Neural progenitor cell (in vitro differentiated cells): Measurements from ENCODE around the gene C4orf50. TPM values are rescaled to one million over a fixed set of nuclear protein-coding genes. Genes with fewer than 3 reads are reported as not detected.

Source experiments
- DNase-seq: peaks from one replicate; pipeline ENCODE4 v3.0.0-alpha.2; 2016; ENCODE audit warnings: low spot score
- H2AFZ ChIP-seq: fragments of 200-600 bp; sonication (generic); replicated peaks from 2 replicates; pipeline ENCODE4 v1.6.1; 2016; ENCODE audit warnings: antibody characterized with exemption
- H3F3A ChIP-seq: fragments of 200-600 bp; sonication (generic); 2 replicates; pipeline ENCODE4 v1.6.1; 2016; ENCODE audit warnings: antibody characterized with exemption, low read depth
- H3K27ac ChIP-seq: fragments of 200-600 bp; sonication (generic); 2 replicates; pipeline ENCODE4 v1.5.1; 2016; ENCODE audit warnings: mild to moderate bottlenecking
- H3K27me3 ChIP-seq: fragments of 200-600 bp; sonication (generic); 2 replicates; pipeline ENCODE4 v1.6.1; 2016; ENCODE audit warnings: mild to moderate bottlenecking, moderate library complexity
- H3K36me3 ChIP-seq: fragments of 200-600 bp; sonication (generic); 2 replicates; pipeline ENCODE4 v1.5.1; 2016
- H3K4me1 ChIP-seq: fragments of 200-600 bp; sonication (generic); 2 replicates; pipeline ENCODE4 v1.6.1; 2016; ENCODE audit warnings: mixed run types
- H3K4me2 ChIP-seq: fragments of 200-600 bp; sonication (generic); 2 replicates; pipeline ENCODE4 v1.6.1; 2016
- H3K4me3 ChIP-seq: fragments of 200-600 bp; sonication (generic); 2 replicates; pipeline ENCODE4 v1.5.1; 2016
- H3K79me2 ChIP-seq: fragments of 200-600 bp; sonication (generic); 2 replicates; pipeline ENCODE4 v1.6.1; 2016; ENCODE audit warnings: low read depth
- H3K9ac ChIP-seq: fragments of 200-600 bp; sonication (generic); 2 replicates; pipeline ENCODE4 v1.6.1; 2016
- H3K9me3 ChIP-seq: fragments of 200-600 bp; sonication (generic); 2 replicates; pipeline ENCODE4 v1.5.1; 2016; ENCODE audit warnings: low read depth
- H4K20me1 ChIP-seq: fragments of 200-600 bp; sonication (generic); 2 replicates; pipeline ENCODE4 v1.6.1; 2016; ENCODE audit warnings: low read depth
- H3K27ac Mint-ChIP-seq: 3 replicates; pipeline ENCODE4 v1.8.0; 2021; ENCODE audit warnings: mixed read lengths
- H3K27me3 Mint-ChIP-seq: 2 replicates; pipeline ENCODE4 v1.8.0; 2022; ENCODE audit warnings: low read depth, mild to moderate bottlenecking, inconsistent platforms, moderate library complexity, mixed read lengths; ENCODE audit not compliant: insufficient read depth
- H3K36me3 Mint-ChIP-seq: 3 replicates; pipeline ENCODE4 v1.8.0; 2021; ENCODE audit warnings: mixed read lengths
- H3K4me1 Mint-ChIP-seq: 3 replicates; pipeline ENCODE4 v1.8.0; 2021; ENCODE audit warnings: mixed read lengths
- H3K4me3 Mint-ChIP-seq: 3 replicates; pipeline ENCODE4 v1.8.0; 2021; ENCODE audit warnings: mild to moderate bottlenecking, moderate library complexity, mixed read lengths
- H3K9me3 Mint-ChIP-seq: 3 replicates; pipeline ENCODE4 v1.8.0; 2020; ENCODE audit warnings: mixed read lengths
- EZH2 ChIP-seq: fragments of 200-600 bp; sonication (generic); IDR thresholded peaks from 2 replicates; pipeline ENCODE4 v1.6.1; 2017; ENCODE audit warnings: antibody characterized with exemption, mild to moderate bottlenecking, moderate library complexity
- EZH2phosphoT487 ChIP-seq: fragments of 200-600 bp; sonication (generic); IDR thresholded peaks from 2 replicates; pipeline ENCODE4 v1.6.1; 2017; ENCODE audit warnings: antibody characterized with exemption
- total RNA-seq: library from RNA; depleted of rRNA; stranded (reverse); fragments of >200 nt; gene quantifications from 2 replicates; pipeline ENCODE4 v1.2.3, GENCODE V29; 2015; ENCODE audit warnings: low replicate concordance
- TF ChIP-seq, protein P1 (sequence below): fragments of 200-600 bp; sonication (generic); IDR thresholded peaks from 2 replicates; pipeline ENCODE4 v1.5.1; 2017; ENCODE audit warnings: antibody characterized with exemption, mild to moderate bottlenecking

The C4orf50 gene
- total RNA-seq, 1 donor from 2014 or later: 0.32 TPM

DNA sequence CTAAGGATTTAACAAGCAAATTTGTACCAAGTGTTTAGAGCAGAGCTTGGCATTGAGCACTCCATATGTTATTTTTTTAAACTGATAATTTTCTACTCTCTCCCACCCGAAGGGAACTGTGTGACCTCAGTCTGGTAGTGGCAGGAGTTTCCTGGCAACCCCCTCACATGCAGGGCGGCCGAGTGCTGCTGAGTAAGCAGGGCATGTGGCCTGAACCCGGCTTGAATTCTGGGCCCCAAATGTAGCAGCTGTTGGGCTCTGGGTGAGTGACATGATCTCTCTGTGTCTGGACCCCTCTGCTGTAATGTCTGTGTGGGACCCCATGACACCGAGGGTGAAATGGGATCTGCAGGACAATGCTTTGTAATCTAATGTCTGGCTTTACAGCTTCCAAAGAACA lies 13.6 kb upstream of the C4orf50 start:
- H2AFZ ChIP-seq: no peak overlapping the region
- Mint-ChIP-seq H3K27ac (peak overlapping the region; percentile 24), H3K36me3 (no peaks in the 10 kb centered on the region), H3K4me1 (peaks cover 36% of the 10 kb centered on the region), H3K9me3 (no peaks in the 10 kb centered on the region), H3K27me3 (peaks cover 6% of the 10 kb centered on the region), H3K4me3 (no peak overlapping the region)
- no peak for DNase-seq
- H3K4me3 ChIP-seq: no peak overlapping the region
- no peaks in the 10 kb centered on the region for H3K79me2 ChIP-seq
- peaks cover 27% of the 10 kb centered on the region for H3K4me1 ChIP-seq
- no peaks in the 10 kb centered on the region for H3K36me3 ChIP-seq
- H3K27ac ChIP-seq: no peak overlapping the region
- no peak for TF ChIP-seq EZH2
- no peak for TF ChIP-seq EZH2phosphoT487
- TF ChIP-seq, protein P1, sequence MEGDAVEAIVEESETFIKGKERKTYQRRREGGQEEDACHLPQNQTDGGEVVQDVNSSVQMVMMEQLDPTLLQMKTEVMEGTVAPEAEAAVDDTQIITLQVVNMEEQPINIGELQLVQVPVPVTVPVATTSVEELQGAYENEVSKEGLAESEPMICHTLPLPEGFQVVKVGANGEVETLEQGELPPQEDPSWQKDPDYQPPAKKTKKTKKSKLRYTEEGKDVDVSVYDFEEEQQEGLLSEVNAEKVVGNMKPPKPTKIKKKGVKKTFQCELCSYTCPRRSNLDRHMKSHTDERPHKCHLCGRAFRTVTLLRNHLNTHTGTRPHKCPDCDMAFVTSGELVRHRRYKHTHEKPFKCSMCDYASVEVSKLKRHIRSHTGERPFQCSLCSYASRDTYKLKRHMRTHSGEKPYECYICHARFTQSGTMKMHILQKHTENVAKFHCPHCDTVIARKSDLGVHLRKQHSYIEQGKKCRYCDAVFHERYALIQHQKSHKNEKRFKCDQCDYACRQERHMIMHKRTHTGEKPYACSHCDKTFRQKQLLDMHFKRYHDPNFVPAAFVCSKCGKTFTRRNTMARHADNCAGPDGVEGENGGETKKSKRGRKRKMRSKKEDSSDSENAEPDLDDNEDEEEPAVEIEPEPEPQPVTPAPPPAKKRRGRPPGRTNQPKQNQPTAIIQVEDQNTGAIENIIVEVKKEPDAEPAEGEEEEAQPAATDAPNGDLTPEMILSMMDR: no peak
- H3K27me3 ChIP-seq: peaks cover 2% of the 10 kb centered on the region
- H4K20me1 ChIP-seq: no peaks in the 10 kb centered on the region
- H3K4me2 ChIP-seq: no peak overlapping the region
- H3K9ac ChIP-seq: no peak overlapping the region
- no peaks in the 10 kb centered on the region for H3K9me3 ChIP-seq
- peaks cover 12% of the 10 kb centered on the region for H3F3A ChIP-seq

DNA sequence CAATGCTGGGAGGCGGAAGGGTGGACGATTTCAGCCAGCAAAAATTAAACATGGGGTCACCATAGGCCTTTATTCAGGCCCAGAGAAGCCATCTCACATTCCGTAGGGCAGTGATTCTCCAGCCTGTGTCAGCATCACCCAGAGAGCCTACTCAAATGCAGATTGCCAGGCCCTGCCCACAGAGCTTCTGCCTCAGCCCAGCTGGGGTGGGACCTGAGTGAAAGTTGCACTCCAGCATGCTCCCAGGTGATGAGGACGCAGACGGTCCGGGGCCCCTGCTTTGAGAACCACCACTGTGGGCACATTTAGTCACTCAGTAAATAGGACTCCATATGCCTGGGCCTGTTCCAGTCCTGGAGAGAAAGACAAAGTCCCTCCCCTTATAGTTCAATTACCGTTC lies 12.4 kb upstream of the C4orf50 start:
- Mint-ChIP-seq H3K4me1 (peaks cover 36% of the 10 kb centered on the region), H3K27ac (no peak overlapping the region), H3K4me3 (no peak overlapping the region), H3K9me3 (no peaks in the 10 kb centered on the region), H3K27me3 (peaks cover 7% of the 10 kb centered on the region), H3K36me3 (no peaks in the 10 kb centered on the region)
- Histone ChIP-seq H3F3A (peaks cover under 1% of the 10 kb centered on the region), H4K20me1 (no peaks in the 10 kb centered on the region), H3K79me2 (no peaks in the 10 kb centered on the region), H2AFZ (no peak overlapping the region), H3K36me3 (no peaks in the 10 kb centered on the region), H3K27ac (no peak overlapping the region), H3K27me3 (peaks cover 2% of the 10 kb centered on the region), H3K9ac (no peak overlapping the region), H3K4me3 (no peak overlapping the region), H3K9me3 (no peaks in the 10 kb centered on the region), H3K4me1 (peaks cover 17% of the 10 kb centered on the region), H3K4me2 (no peak overlapping the region)
- DNase-seq: no peak
- TF ChIP-seq EZH2: no peak
- TF ChIP-seq, protein P1: no peak

DNA sequence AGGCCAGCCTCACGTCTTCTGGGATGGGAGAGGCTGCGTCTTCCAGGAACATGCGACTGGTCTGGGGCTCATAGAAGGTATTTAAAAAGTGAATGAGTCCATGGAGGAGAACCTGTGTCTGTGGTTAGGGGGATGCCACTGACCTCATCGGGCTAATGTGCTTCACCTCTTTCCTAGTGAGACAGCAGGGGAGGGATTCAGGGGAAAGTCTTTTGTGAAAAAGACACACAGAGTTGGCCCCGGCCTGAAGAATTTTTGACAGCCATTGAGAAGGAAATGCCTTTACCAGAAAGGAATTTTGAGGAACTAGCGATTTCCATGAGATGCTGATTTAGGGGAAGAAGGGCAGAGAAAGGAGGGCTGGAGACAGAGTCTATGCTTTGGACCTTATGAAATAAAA lies 11.0 kb upstream of the C4orf50 start:
- Mint-ChIP-seq H3K9me3 (no peaks in the 10 kb centered on the region), H3K27ac (no peak overlapping the region), H3K27me3 (peaks cover 7% of the 10 kb centered on the region), H3K4me3 (no peak overlapping the region), H3K36me3 (no peaks in the 10 kb centered on the region), H3K4me1 (peaks cover 36% of the 10 kb centered on the region)
- Histone ChIP-seq H3K27ac (no peak overlapping the region), H3K79me2 (no peaks in the 10 kb centered on the region), H3K9ac (no peak overlapping the region), H3K36me3 (no peaks in the 10 kb centered on the region), H3F3A (no peaks in the 10 kb centered on the region), H4K20me1 (no peaks in the 10 kb centered on the region), H3K27me3 (peaks cover 2% of the 10 kb centered on the region), H2AFZ (no peak overlapping the region), H3K4me2 (no peak overlapping the region), H3K4me3 (no peak overlapping the region), H3K4me1 (peaks cover 17% of the 10 kb centered on the region), H3K9me3 (no peaks in the 10 kb centered on the region)
- DNase-seq: peak; percentile 45
- TF ChIP-seq EZH2phosphoT487 (no peak), EZH2 (no peak)
- TF ChIP-seq, protein P1: no peak
